ENCODE measurements around the gene SCAF4.

SCAF4 gene

DNA sequence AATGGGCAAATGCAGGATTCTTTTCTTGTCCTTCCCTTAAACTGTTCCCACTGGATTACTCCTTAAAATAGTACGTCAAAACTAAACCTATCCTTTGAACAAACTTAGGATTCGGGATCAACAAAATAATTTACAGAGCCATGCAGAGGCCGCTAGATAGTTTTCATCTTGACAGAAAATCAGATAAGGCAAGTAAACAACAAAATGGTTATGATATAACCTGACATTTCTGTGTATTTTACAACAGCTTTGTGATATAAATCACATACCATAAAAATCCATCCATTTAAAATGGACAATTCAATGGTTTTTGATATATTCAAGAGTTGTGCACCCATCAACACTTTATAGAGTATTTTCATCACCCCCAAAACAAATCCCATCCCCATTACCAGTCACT, 11.2 kb downstream of the SCAF4 start:
- H4K20me1 ChIP-seq (ENCODE audit: insufficient read depth, low read length) = peaks cover 94% of the 10 kb centered on the region
- H3K4me2 ChIP-seq (ENCODE audit: low read length) = no peak overlapping the region
- H3K27me3 ChIP-seq (ENCODE audit: low read depth, low read length) = no peaks in the 10 kb centered on the region
- H3K79me2 ChIP-seq (ENCODE audit: low read length) = peaks cover 98% of the 10 kb centered on the region
- no peak overlapping the region for H2AFZ ChIP-seq (ENCODE audit: low read depth, low read length)
- TF ChIP-seq, protein P1, sequence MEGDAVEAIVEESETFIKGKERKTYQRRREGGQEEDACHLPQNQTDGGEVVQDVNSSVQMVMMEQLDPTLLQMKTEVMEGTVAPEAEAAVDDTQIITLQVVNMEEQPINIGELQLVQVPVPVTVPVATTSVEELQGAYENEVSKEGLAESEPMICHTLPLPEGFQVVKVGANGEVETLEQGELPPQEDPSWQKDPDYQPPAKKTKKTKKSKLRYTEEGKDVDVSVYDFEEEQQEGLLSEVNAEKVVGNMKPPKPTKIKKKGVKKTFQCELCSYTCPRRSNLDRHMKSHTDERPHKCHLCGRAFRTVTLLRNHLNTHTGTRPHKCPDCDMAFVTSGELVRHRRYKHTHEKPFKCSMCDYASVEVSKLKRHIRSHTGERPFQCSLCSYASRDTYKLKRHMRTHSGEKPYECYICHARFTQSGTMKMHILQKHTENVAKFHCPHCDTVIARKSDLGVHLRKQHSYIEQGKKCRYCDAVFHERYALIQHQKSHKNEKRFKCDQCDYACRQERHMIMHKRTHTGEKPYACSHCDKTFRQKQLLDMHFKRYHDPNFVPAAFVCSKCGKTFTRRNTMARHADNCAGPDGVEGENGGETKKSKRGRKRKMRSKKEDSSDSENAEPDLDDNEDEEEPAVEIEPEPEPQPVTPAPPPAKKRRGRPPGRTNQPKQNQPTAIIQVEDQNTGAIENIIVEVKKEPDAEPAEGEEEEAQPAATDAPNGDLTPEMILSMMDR (IDR thresholded peaks at IDR 0.05; ENCODE audit: low read depth, low read length) = no peak
- TF ChIP-seq EZH2phosphoT487 (IDR thresholded peaks at IDR 0.05; ENCODE audit: low read depth) = no peak
- no peak overlapping the region for H3K27ac ChIP-seq (ENCODE audit: low read length)
- peaks cover 7% of the 10 kb centered on the region; the same call in 1 of the 2 replicates for H3K4me1 ChIP-seq (ENCODE audit: low read length)
- no peak overlapping the region for H3K4me3 ChIP-seq (ENCODE audit: low read length)
- H3K9ac ChIP-seq (ENCODE audit: low read length) = no peak overlapping the region
- no peaks in the 10 kb centered on the region for H3K9me3 ChIP-seq (ENCODE audit: insufficient read depth, low read length)
- H3K36me3 ChIP-seq (replicated peaks; ENCODE audit: low read depth, low read length) = peaks cover 2% of the 10 kb centered on the region

- no peak overlapping the region for H2AFZ ChIP-seq (ENCODE audit: low read depth, low read length)
- no peaks in the 10 kb centered on the region for H3K27me3 ChIP-seq (ENCODE audit: low read depth, low read length)
- peaks cover 94% of the 10 kb centered on the region for H4K20me1 ChIP-seq (ENCODE audit: insufficient read depth, low read length)
- no peak overlapping the region for H3K4me2 ChIP-seq (ENCODE audit: low read length)
- no peaks in the 10 kb centered on the region for H3K36me3 ChIP-seq (replicated peaks; ENCODE audit: low read depth, low read length)
- H3K4me3 ChIP-seq (ENCODE audit: low read length) = no peak overlapping the region
- H3K4me1 ChIP-seq (ENCODE audit: low read length) = peaks cover 7% of the 10 kb centered on the region; the same call in 1 of the 2 replicates
- no peak overlapping the region for H3K27ac ChIP-seq (ENCODE audit: low read length)
- H3K9ac ChIP-seq (ENCODE audit: low read length) = no peak overlapping the region
- H3K9me3 ChIP-seq (ENCODE audit: insufficient read depth, low read length) = no peaks in the 10 kb centered on the region
- TF ChIP-seq, protein P1 (IDR thresholded peaks at IDR 0.05; ENCODE audit: low read depth, low read length) = no peak
- H3K79me2 ChIP-seq (ENCODE audit: low read length) = peaks cover 98% of the 10 kb centered on the region
Observed at GRCh38 chr21:31720330-31720729, 11.6 kb downstream of the SCAF4 start.

- H3K36me3 ChIP-seq (replicated peaks; ENCODE audit: low read depth, low read length) = no peaks in the 10 kb centered on the region
- H2AFZ ChIP-seq (ENCODE audit: low read depth, low read length) = no peak overlapping the region
- no peak for TF ChIP-seq EZH2phosphoT487 (IDR thresholded peaks at IDR 0.05; ENCODE audit: low read depth)
- TF ChIP-seq, protein P1 (IDR thresholded peaks at IDR 0.05; ENCODE audit: low read depth, low read length) = no peak
- H3K9ac ChIP-seq (ENCODE audit: low read length) = no peak overlapping the region
- peaks cover 11% of the 10 kb centered on the region for H3K4me1 ChIP-seq (ENCODE audit: low read length)
- H4K20me1 ChIP-seq (ENCODE audit: insufficient read depth, low read length) = peaks cover 89% of the 10 kb centered on the region
- H3K79me2 ChIP-seq (ENCODE audit: low read length) = peaks cover 98% of the 10 kb centered on the region
- H3K9me3 ChIP-seq (ENCODE audit: insufficient read depth, low read length) = no peaks in the 10 kb centered on the region
- no peak overlapping the region for H3K4me2 ChIP-seq (ENCODE audit: low read length)
- no peaks in the 10 kb centered on the region for H3K27me3 ChIP-seq (ENCODE audit: low read depth, low read length)
- no peak overlapping the region for H3K27ac ChIP-seq (ENCODE audit: low read length)
- H3K4me3 ChIP-seq (ENCODE audit: low read length) = no peak overlapping the region
Observed at GRCh38 chr21:31716106-31716505, 15.8 kb downstream of the SCAF4 start.

- H3K36me3 ChIP-seq (replicated peaks; ENCODE audit: low read depth, low read length) = no peaks in the 10 kb centered on the region
- H3K4me2 ChIP-seq (ENCODE audit: low read length) = no peak overlapping the region
- H3K27ac ChIP-seq (ENCODE audit: low read length) = no peak overlapping the region
- H3K9me3 ChIP-seq (ENCODE audit: insufficient read depth, low read length) = no peaks in the 10 kb centered on the region
- H3K79me2 ChIP-seq (ENCODE audit: low read length) = peaks cover 98% of the 10 kb centered on the region
- TF ChIP-seq, protein P1 (IDR thresholded peaks at IDR 0.05; ENCODE audit: low read depth, low read length) = no peak
- TF ChIP-seq EZH2phosphoT487 (IDR thresholded peaks at IDR 0.05; ENCODE audit: low read depth) = no peak
- peaks cover 11% of the 10 kb centered on the region for H3K4me1 ChIP-seq (ENCODE audit: low read length)
- no peaks in the 10 kb centered on the region for H3K27me3 ChIP-seq (ENCODE audit: low read depth, low read length)
- H3K9ac ChIP-seq (ENCODE audit: low read length) = no peak overlapping the region
- H4K20me1 ChIP-seq (ENCODE audit: insufficient read depth, low read length) = peaks cover 89% of the 10 kb centered on the region
- no peak overlapping the region for H2AFZ ChIP-seq (ENCODE audit: low read depth, low read length)
- H3K4me3 ChIP-seq (ENCODE audit: low read length) = no peak overlapping the region
Observed at GRCh38 chr21:31714741-31715365, 17.1 kb downstream of the SCAF4 start.

Measured in OCI-LY3 (cell line).